ENCODE results near the gene SERPINA10.

The SERPINA10 gene, protein sequence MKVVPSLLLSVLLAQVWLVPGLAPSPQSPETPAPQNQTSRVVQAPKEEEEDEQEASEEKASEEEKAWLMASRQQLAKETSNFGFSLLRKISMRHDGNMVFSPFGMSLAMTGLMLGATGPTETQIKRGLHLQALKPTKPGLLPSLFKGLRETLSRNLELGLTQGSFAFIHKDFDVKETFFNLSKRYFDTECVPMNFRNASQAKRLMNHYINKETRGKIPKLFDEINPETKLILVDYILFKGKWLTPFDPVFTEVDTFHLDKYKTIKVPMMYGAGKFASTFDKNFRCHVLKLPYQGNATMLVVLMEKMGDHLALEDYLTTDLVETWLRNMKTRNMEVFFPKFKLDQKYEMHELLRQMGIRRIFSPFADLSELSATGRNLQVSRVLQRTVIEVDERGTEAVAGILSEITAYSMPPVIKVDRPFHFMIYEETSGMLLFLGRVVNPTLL

DNA sequence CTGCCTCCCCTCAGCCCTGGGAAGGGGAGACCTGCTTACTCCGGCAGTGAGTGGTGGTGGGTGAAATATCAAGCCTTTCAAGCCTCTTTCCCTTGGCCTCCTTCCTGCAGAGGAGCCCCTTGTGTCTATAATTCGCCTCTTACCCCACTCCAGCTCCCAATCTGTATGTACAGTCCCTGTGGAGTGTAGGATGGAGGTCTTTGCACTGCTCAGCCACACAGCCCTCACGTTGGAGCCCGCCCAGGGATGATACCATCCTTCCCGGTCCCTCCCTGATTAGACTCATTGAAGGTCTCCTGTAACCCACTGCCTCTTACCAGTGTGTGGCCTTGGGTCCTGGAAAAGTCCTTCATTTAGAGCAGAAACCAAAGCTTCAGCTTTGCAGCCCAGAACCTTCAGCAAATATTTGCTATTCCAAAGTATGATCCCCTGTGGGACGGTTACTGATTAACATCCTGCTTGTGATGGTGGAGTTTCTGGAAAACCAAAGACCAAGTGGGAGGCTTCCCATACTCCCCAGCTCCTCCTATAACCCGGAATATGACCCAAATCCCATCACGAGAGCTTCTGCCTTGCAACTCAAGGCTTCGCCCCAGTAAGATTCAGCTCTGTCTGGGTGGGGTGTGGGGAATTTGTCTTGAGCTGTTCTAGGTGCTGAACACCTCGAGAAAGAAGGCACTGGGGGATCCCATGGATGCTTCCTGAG lies at the start of gene SERPINA10:
TSS of gene SERPINA10 (minus strand) at position 397 of the 706 bp plus-strand sequence. CDS start 2,675 bp downstream, outside the sequence.
- TF ChIP-seq, protein P1, sequence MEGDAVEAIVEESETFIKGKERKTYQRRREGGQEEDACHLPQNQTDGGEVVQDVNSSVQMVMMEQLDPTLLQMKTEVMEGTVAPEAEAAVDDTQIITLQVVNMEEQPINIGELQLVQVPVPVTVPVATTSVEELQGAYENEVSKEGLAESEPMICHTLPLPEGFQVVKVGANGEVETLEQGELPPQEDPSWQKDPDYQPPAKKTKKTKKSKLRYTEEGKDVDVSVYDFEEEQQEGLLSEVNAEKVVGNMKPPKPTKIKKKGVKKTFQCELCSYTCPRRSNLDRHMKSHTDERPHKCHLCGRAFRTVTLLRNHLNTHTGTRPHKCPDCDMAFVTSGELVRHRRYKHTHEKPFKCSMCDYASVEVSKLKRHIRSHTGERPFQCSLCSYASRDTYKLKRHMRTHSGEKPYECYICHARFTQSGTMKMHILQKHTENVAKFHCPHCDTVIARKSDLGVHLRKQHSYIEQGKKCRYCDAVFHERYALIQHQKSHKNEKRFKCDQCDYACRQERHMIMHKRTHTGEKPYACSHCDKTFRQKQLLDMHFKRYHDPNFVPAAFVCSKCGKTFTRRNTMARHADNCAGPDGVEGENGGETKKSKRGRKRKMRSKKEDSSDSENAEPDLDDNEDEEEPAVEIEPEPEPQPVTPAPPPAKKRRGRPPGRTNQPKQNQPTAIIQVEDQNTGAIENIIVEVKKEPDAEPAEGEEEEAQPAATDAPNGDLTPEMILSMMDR (IDR thresholded peaks at IDR 0.05), result no peak
- Histone ChIP-seq H3K9me3 (no peaks in the 10 kb centered on the region), H3K36me3 (no peaks in the 10 kb centered on the region), H3K27ac (no peak within 1 kb of the TSS), H3K27me3 (no peaks in the 10 kb centered on the region), H3K4me1 (ENCODE audit: control insufficient read depth in 1 of 2, insufficient read depth in 1 of 2, low read depth in 1 of 2, low read length in 1 of 2) (no peaks in the 10 kb centered on the region), H3K4me3 (ENCODE audit: low read depth in 1 of 2, low read length in 1 of 2) (no peak within 1 kb of the TSS)

GRCh38 chr14:94342334-94342934 lies 49.4 kb upstream of the SERPINA10 start:
- peaks cover 0 to 7% of the 10 kb centered on the region in 2 experiments for H3K4me1 ChIP-seq (ENCODE audit: control insufficient read depth in 1 of 2, insufficient read depth in 1 of 2, low read depth in 1 of 2, low read length in 1 of 2)
- TF ChIP-seq, protein P1 (IDR thresholded peaks at IDR 0.05), result no peak

GRCh38 chr14:94341656-94342333 lies 48.7 kb upstream of the SERPINA10 start:
- Histone ChIP-seq H3K9me3 (no peaks in the 10 kb centered on the region), H3K4me1 (ENCODE audit: control insufficient read depth in 1 of 2, insufficient read depth in 1 of 2, low read depth in 1 of 2, low read length in 1 of 2) (peaks cover 0 to 7% of the 10 kb centered on the region in 2 experiments), H3K27me3 (peaks cover 27% of the 10 kb centered on the region), H3K4me3 (ENCODE audit: low read depth in 1 of 2, low read length in 1 of 2) (no peak overlapping the region), H3K27ac (no peak overlapping the region), H3K36me3 (no peaks in the 10 kb centered on the region)
- TF ChIP-seq, protein P1 (IDR thresholded peaks at IDR 0.05), result no peak

More at GRCh38 chr14:94342334-94342934, 49.4 kb upstream of the SERPINA10 start:
- H3K9me3 ChIP-seq, result no peaks in the 10 kb centered on the region
- H3K27me3 ChIP-seq, result peaks cover 27% of the 10 kb centered on the region
- no peak overlapping the region for H3K4me3 ChIP-seq (ENCODE audit: low read depth in 1 of 2, low read length in 1 of 2)
- H3K27ac ChIP-seq, result no peak overlapping the region
- H3K36me3 ChIP-seq, result no peaks in the 10 kb centered on the region

DNA sequence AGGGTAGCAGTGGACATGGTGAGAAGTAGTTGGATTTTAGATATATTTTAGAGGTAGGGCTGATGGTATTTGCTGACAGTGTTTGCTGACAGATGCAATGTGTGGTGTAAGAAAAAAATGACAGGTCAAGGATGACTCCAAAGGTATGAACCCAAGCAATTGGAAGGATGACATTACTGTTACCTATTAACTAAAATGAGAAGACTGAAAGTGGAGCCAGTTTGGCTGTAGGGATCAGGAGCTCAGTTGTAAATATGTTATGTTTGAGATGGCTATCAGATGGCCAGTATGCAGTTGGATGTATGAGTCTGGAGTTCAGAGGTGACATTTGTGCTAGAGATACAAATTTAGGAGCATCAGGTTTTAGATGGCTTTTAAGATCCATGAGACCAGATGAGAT lies 47.5 kb upstream of the SERPINA10 start:
- Histone ChIP-seq H3K9me3 (no peaks in the 10 kb centered on the region), H3K27me3 (peaks cover 33% of the 10 kb centered on the region), H3K4me3 (ENCODE audit: low read depth in 1 of 2, low read length in 1 of 2) (no peak overlapping the region), H3K27ac (no peak overlapping the region), H3K4me1 (ENCODE audit: control insufficient read depth in 1 of 2, insufficient read depth in 1 of 2, low read depth in 1 of 2, low read length in 1 of 2) (peaks cover 0 to 7% of the 10 kb centered on the region in 2 experiments), H3K36me3 (no peaks in the 10 kb centered on the region)
- TF ChIP-seq, protein P1 (IDR thresholded peaks at IDR 0.05), result no peak

DNA sequence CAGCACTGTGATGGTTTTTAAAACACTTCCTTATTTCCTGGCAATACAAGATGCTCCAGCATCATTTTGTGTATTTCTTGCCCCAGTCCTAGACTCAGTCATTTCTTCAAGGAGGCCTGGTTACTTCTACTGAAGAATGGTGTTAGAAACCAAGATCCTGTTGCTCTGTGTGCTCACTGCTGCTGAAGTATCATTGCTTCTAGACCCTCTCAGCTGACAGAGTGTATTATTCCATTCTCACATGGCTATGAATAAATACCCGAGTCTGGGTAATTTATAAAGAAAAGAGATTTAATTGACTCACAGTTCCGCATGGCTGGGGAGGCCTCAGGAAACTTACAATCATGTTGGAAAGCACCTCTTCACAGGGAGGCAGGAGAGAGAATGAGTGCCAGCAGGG lies 45.0 kb upstream of the SERPINA10 start:
- Histone ChIP-seq H3K36me3 (no peaks in the 10 kb centered on the region), H3K27ac (no peak overlapping the region), H3K9me3 (no peaks in the 10 kb centered on the region), H3K27me3 (peaks cover 43% of the 10 kb centered on the region), H3K4me1 (ENCODE audit: control insufficient read depth in 1 of 2, insufficient read depth in 1 of 2, low read depth in 1 of 2, low read length in 1 of 2) (no peaks in the 10 kb centered on the region), H3K4me3 (ENCODE audit: low read depth in 1 of 2, low read length in 1 of 2) (no peak overlapping the region)
- TF ChIP-seq, protein P1 (IDR thresholded peaks at IDR 0.05), result no peak
